ENCODE measurements around the gene EXOC6. TPM values are rescaled to one million over a fixed set of nuclear protein-coding genes. Genes with fewer than 3 reads are reported as not detected.

Gene EXOC6
- total RNA-seq, 2 donors from 2014 or later, result 13.2 to 70.8 TPM

- Histone ChIP-seq H3K9me3 (peaks cover 0 to 11% (median 0%) of the 10 kb centered on the region in 3 donors), H3K4me3 (no peak overlapping the region), H3K27ac (no peak overlapping the region), H3K27me3 (no peaks in the 10 kb centered on the region), H3K4me1 (no peaks in the 10 kb centered on the region), H3K36me3 (replicated peaks in 1 of 2; ENCODE audit: insufficient read depth in 1 of 2, low read depth in 2 of 2) (no peaks in the 10 kb centered on the region)
- 93 to 100% methylated on average over 3 of the region's 3 CpGs for WGBS, 2 donors
- ATAC-seq, result no peak
- no peak for DNase-seq
- intact Hi-C loops (cut with DNase I), result no loop called here
- TF ChIP-seq CTCF (IDR thresholded peaks at IDR 0.05) (no peak), POLR2A (IDR thresholded peaks at IDR 0.05) (no peak)
Observed at GRCh38 chr10:92855560-92855959, 7.2 kb downstream of the EXOC6 start.

- no peaks in the 10 kb centered on the region for H3K27me3 ChIP-seq
- peaks cover 0 to 11% (median 0%) of the 10 kb centered on the region in 3 donors for H3K9me3 ChIP-seq
- no peaks in the 10 kb centered on the region for H3K4me1 ChIP-seq
- 88 to 94% methylated on average over 4 of the region's 4 CpGs for WGBS, 2 donors
- H3K4me3 ChIP-seq, result no peak overlapping the region
- no peak for TF ChIP-seq POLR2A (IDR thresholded peaks at IDR 0.05)
- TF ChIP-seq CTCF (IDR thresholded peaks at IDR 0.05), result no peak
- H3K36me3 ChIP-seq (replicated peaks in 1 of 2; ENCODE audit: insufficient read depth in 1 of 2, low read depth in 2 of 2), result no peaks in the 10 kb centered on the region
- H3K27ac ChIP-seq, result no peak overlapping the region
- intact Hi-C loops (cut with DNase I), result no loop called here
- DNase-seq (no peak), ATAC-seq (no peak)
Observed at GRCh38 chr10:92857904-92858514, 9.7 kb downstream of the EXOC6 start.

GRCh38 chr10:92867235-92867634 lies 18.9 kb downstream of the EXOC6 start:
- H3K4me3 ChIP-seq, result no peak overlapping the region
- H3K27me3 ChIP-seq, result no peaks in the 10 kb centered on the region
- intact Hi-C loops (cut with DNase I), result no loop called here
- no peak for DNase-seq
- H3K4me1 ChIP-seq, result no peaks in the 10 kb centered on the region
- no peak for ATAC-seq
- no peak for TF ChIP-seq POLR2A (IDR thresholded peaks at IDR 0.05)
- TF ChIP-seq CTCF (IDR thresholded peaks at IDR 0.05), result no peak
- no peaks in the 10 kb centered on the region for H3K36me3 ChIP-seq (replicated peaks in 1 of 2; ENCODE audit: insufficient read depth in 1 of 2, low read depth in 2 of 2)
- H3K9me3 ChIP-seq, result no peaks in the 10 kb centered on the region
- no peak overlapping the region for H3K27ac ChIP-seq
- WGBS, 2 donors, result 85 to 93% methylated on average over 3 of the region's 3 CpGs

- 50 to 70% methylated on average over 3 of the region's 3 CpGs for WGBS, 2 donors
- H3K9me3 ChIP-seq, result no peaks in the 10 kb centered on the region
- H3K4me1 ChIP-seq, result no peaks in the 10 kb centered on the region
- intact Hi-C loops (cut with DNase I), result no loop called here
- no peak for TF ChIP-seq CTCF (IDR thresholded peaks at IDR 0.05)
- H3K36me3 ChIP-seq (replicated peaks in 1 of 2; ENCODE audit: insufficient read depth in 1 of 2, low read depth in 2 of 2), result no peaks in the 10 kb centered on the region
- no peaks in the 10 kb centered on the region for H3K27me3 ChIP-seq
- no peak overlapping the region for H3K27ac ChIP-seq
- ATAC-seq, result no peak
- no peak for DNase-seq
- no peak overlapping the region for H3K4me3 ChIP-seq
Observed at GRCh38 chr10:92868036-92868435, 19.7 kb downstream of the EXOC6 start.

GRCh38 chr10:92868557-92868956 lies 20.2 kb downstream of the EXOC6 start:
- H3K27ac ChIP-seq, result no peak overlapping the region
- DNase-seq (no peak), ATAC-seq (no peak)
- intact Hi-C loops (cut with DNase I), result no loop called here
- no peaks in the 10 kb centered on the region for H3K36me3 ChIP-seq (replicated peaks in 1 of 2; ENCODE audit: insufficient read depth in 1 of 2, low read depth in 2 of 2)
- H3K4me1 ChIP-seq, result no peaks in the 10 kb centered on the region
- no peaks in the 10 kb centered on the region for H3K9me3 ChIP-seq
- no peak for TF ChIP-seq CTCF (IDR thresholded peaks at IDR 0.05)
- no peak for TF ChIP-seq POLR2A (IDR thresholded peaks at IDR 0.05)
- H3K27me3 ChIP-seq, result no peaks in the 10 kb centered on the region
- no peak overlapping the region for H3K4me3 ChIP-seq
- 90 to 96% methylated on average over 1 of the region's 1 CpG for WGBS, 2 donors
